Subcutaneous abdominal adipose tissue (tissue), 5 donors: ENCODE measurements around the gene NUMA1.

ENCODE experiments used
- H3K27ac ChIP-seq: one replicate; pipeline ENCODE4 v1.7.0; 2013; ENCODE audit warnings: low read depth, mild to moderate bottlenecking, inconsistent platforms, low read length, moderate library complexity
- H3K27me3 ChIP-seq, 5 donors: one replicate each; pipeline ENCODE4 v1.7.0; 2013; ENCODE audit warnings: low read length in 5 of 5, inconsistent platforms in 1 of 5; ENCODE audit not compliant: control insufficient read depth in 5 of 5, insufficient read depth in 4 of 5
- H3K36me3 ChIP-seq, 5 donors: one replicate each; pipeline ENCODE4 v1.7.0; 2013; ENCODE audit warnings: low read length in 5 of 5; ENCODE audit not compliant: control insufficient read depth in 5 of 5, insufficient read depth in 5 of 5
- H3K4me1 ChIP-seq, 5 donors: one replicate each; pipeline ENCODE4 v1.7.0; 2013; ENCODE audit warnings: low read length in 5 of 5, mild to moderate bottlenecking in 3 of 5, moderate library complexity in 1 of 5; ENCODE audit not compliant: control insufficient read depth in 5 of 5, insufficient read depth in 5 of 5
- H3K4me3 ChIP-seq, 5 donors: one replicate each; pipeline ENCODE4 v1.7.0; 2013; ENCODE audit warnings: low read length in 5 of 5, low read depth in 1 of 5
- H3K9ac ChIP-seq, 5 donors: one replicate each; pipeline ENCODE4 v1.7.0; 2013; ENCODE audit warnings: low read length in 5 of 5, mild to moderate bottlenecking in 4 of 5, moderate library complexity in 3 of 5
- H3K9me3 ChIP-seq, 5 donors: one replicate each; pipeline ENCODE4 v1.7.0; 2013; ENCODE audit warnings: low read length in 5 of 5; ENCODE audit not compliant: control insufficient read depth in 5 of 5
- donor health status: healthy.
- donor health status: healthy.
- donor health status: healthy.
- donor health status: healthy.
- donor health status: healthy.

The NUMA1 gene

GRCh38 chr11:72002841-72003775 is 77.2 kb downstream of the NUMA1 start:
- H3K4me1 ChIP-seq: peaks cover 7 to 24% (median 14%) of the 10 kb centered on the region in 5 donors
- no peak overlapping the region for H3K27ac ChIP-seq
- no peaks in the 10 kb centered on the region for H3K27me3 ChIP-seq
- H3K4me3 ChIP-seq: no peak overlapping the region
- H3K9me3 ChIP-seq: no peaks in the 10 kb centered on the region
- H3K9ac ChIP-seq: peak overlapping the region in 1 of 5 donors; percentile 16
- H3K36me3 ChIP-seq: peaks cover 0 to 78% (median 74%) of the 10 kb centered on the region in 5 donors

GRCh38 chr11:72001834-72002591 is 78.3 kb downstream of the NUMA1 start:
- peaks cover 7 to 26% (median 14%) of the 10 kb centered on the region in 5 donors for H3K4me1 ChIP-seq
- H3K9me3 ChIP-seq: no peaks in the 10 kb centered on the region
- H3K9ac ChIP-seq: no peak overlapping the region
- no peaks in the 10 kb centered on the region for H3K27me3 ChIP-seq
- no peak overlapping the region for H3K27ac ChIP-seq
- H3K4me3 ChIP-seq: no peak overlapping the region
- peaks cover 0 to 71% (median 63%) of the 10 kb centered on the region in 5 donors for H3K36me3 ChIP-seq

- H3K9ac ChIP-seq: no peak overlapping the region
- no peak overlapping the region for H3K27ac ChIP-seq
- H3K4me1 ChIP-seq: peaks cover 7 to 29% (median 14%) of the 10 kb centered on the region in 5 donors
- peaks cover 0 to 70% (median 55%) of the 10 kb centered on the region in 5 donors for H3K36me3 ChIP-seq
- no peak overlapping the region for H3K4me3 ChIP-seq
- no peaks in the 10 kb centered on the region for H3K27me3 ChIP-seq
- no peaks in the 10 kb centered on the region for H3K9me3 ChIP-seq
Observed at GRCh38 chr11:72001285-72001684, 79.1 kb downstream of the NUMA1 start.

- H3K36me3 ChIP-seq: peaks cover 0 to 64% (median 51%) of the 10 kb centered on the region in 5 donors
- no peak overlapping the region for H3K4me3 ChIP-seq
- H3K4me1 ChIP-seq: peaks cover 7 to 29% (median 14%) of the 10 kb centered on the region in 5 donors
- H3K27me3 ChIP-seq: no peaks in the 10 kb centered on the region
- peak overlapping the region in 2 of 5 donors; percentile 25 to 68 for H3K9ac ChIP-seq
- no peaks in the 10 kb centered on the region for H3K9me3 ChIP-seq
- peak overlapping the region; percentile 65 for H3K27ac ChIP-seq
Observed at GRCh38 chr11:72000202-72000867, 80.0 kb downstream of the NUMA1 start.

GRCh38 chr11:71999798-72000197 is 80.5 kb downstream of the NUMA1 start:
- H3K4me1 ChIP-seq: peaks cover 7 to 29% (median 14%) of the 10 kb centered on the region in 5 donors
- H3K27me3 ChIP-seq: no peaks in the 10 kb centered on the region
- H3K4me3 ChIP-seq: peak overlapping the region in 4 of 5 donors; percentile 35 to 61 (median 46)
- no peaks in the 10 kb centered on the region for H3K9me3 ChIP-seq
- peak overlapping the region; percentile 65 for H3K27ac ChIP-seq
- H3K36me3 ChIP-seq: peaks cover 0 to 64% (median 46%) of the 10 kb centered on the region in 5 donors
- peak overlapping the region in 4 of 5 donors; percentile 25 to 84 (median 50) for H3K9ac ChIP-seq

GRCh38 chr11:71999362-71999761 is 81.0 kb downstream of the NUMA1 start:
- Histone ChIP-seq H3K27ac (peak overlapping the region; percentile 65), H3K4me3 (peak overlapping the region in 4 of 5 donors; percentile 35 to 61 (median 46)), H3K9ac (peak overlapping the region in 4 of 5 donors; percentile 25 to 84 (median 50)), H3K27me3 (no peaks in the 10 kb centered on the region), H3K36me3 (peaks cover 0 to 60% (median 42%) of the 10 kb centered on the region in 5 donors), H3K9me3 (no peaks in the 10 kb centered on the region), H3K4me1 (peaks cover 7 to 29% (median 14%) of the 10 kb centered on the region in 5 donors)

GRCh38 chr11:71998649-71999310 is 81.6 kb downstream of the NUMA1 start, which contains the start of gene IL18BP:
Gene IL18BP, plus strand, starts transcription at chr11:71998909. Its CDS starts 1,076 bp downstream, at chr11:71999985.
- Histone ChIP-seq H3K27me3 (no peaks in the 10 kb centered on the region), H3K9ac (peak within 1 kb of the TSS; percentile 16 to 84 (median 31)), H3K9me3 (no peaks in the 10 kb centered on the region), H3K27ac (peak within 1 kb of the TSS; percentile 65), H3K4me1 (peaks cover 7 to 29% (median 14%) of the 10 kb centered on the region in 5 donors), H3K4me3 (peak within 1 kb of the TSS in 4 of 5 donors; percentile 35 to 61 (median 46)), H3K36me3 (peaks cover 0 to 55% (median 36%) of the 10 kb centered on the region in 5 donors)

- Histone ChIP-seq H3K4me1 (peaks cover 7 to 29% (median 14%) of the 10 kb centered on the region in 5 donors), H3K9ac (no peak overlapping the region), H3K27ac (peak overlapping the region; percentile 65)
Observed at GRCh38 chr11:71998061-71998460, 82.3 kb downstream of the NUMA1 start.

GRCh38 chr11:71997594-71997993 is 82.7 kb downstream of the NUMA1 start:
- Histone ChIP-seq H3K9me3 (no peaks in the 10 kb centered on the region), H3K9ac (no peak overlapping the region), H3K4me3 (no peak overlapping the region), H3K36me3 (peaks cover 0 to 43% (median 24%) of the 10 kb centered on the region in 5 donors), H3K27ac (peak overlapping the region; percentile 65), H3K4me1 (peaks cover 7 to 29% (median 14%) of the 10 kb centered on the region in 5 donors), H3K27me3 (no peaks in the 10 kb centered on the region)

More at GRCh38 chr11:71998061-71998460, 82.3 kb downstream of the NUMA1 start:
- Histone ChIP-seq H3K4me3 (no peak overlapping the region), H3K36me3 (peaks cover 0 to 47% (median 29%) of the 10 kb centered on the region in 5 donors), H3K27me3 (no peaks in the 10 kb centered on the region), H3K9me3 (no peaks in the 10 kb centered on the region)
